Measurements from ENCODE around the gene SUSD1.

SUSD1 gene

GRCh38 chr9:112035166-112035826 is 139.8 kb downstream of the SUSD1 start:
- DNase-seq = no peak

GRCh38 chr9:112034216-112034611 is 140.9 kb downstream of the SUSD1 start:
- DNase-seq = no peak

- DNase-seq = no peak
Measured at GRCh38 chr9:112033237-112034215, 141.6 kb downstream of the SUSD1 start.

GRCh38 chr9:112032743-112033142 is 142.4 kb downstream of the SUSD1 start:
- DNase-seq = no peak

- no peak for DNase-seq
Measured at GRCh38 chr9:112032009-112032408, 143.1 kb downstream of the SUSD1 start.

- no peak for DNase-seq
Measured at GRCh38 chr9:112031400-112031799, 143.7 kb downstream of the SUSD1 start.

GRCh38 chr9:112029921-112030444 is 145.1 kb downstream of the SUSD1 start:
- no peak for DNase-seq

- DNase-seq = no peak
Measured at GRCh38 chr9:112028242-112029221, 146.6 kb downstream of the SUSD1 start.

GRCh38 chr9:112025850-112026249 is 149.2 kb downstream of the SUSD1 start:
- DNase-seq = no peak

- no peak for DNase-seq
Measured at GRCh38 chr9:112021742-112022141, 153.4 kb downstream of the SUSD1 start.

- no peak for DNase-seq
Measured at GRCh38 chr9:112020680-112021596, 154.2 kb downstream of the SUSD1 start.

- no peak for DNase-seq
Measured at GRCh38 chr9:112017878-112018277, 157.2 kb downstream of the SUSD1 start.

- no peak for DNase-seq
Measured at GRCh38 chr9:112015736-112016135, 159.4 kb downstream of the SUSD1 start.

GRCh38 chr9:112015149-112015548 is 159.9 kb downstream of the SUSD1 start:
- no peak for DNase-seq

GRCh38 chr9:112013266-112013665 is 161.8 kb downstream of the SUSD1 start:
- DNase-seq = no peak

- DNase-seq = no peak
Measured at GRCh38 chr9:112012026-112012902, 162.8 kb downstream of the SUSD1 start.

GRCh38 chr9:112011051-112011620 is 164.0 kb downstream of the SUSD1 start:
- DNase-seq = no peak

- no peak for DNase-seq
Measured at GRCh38 chr9:112010537-112010936, 164.6 kb downstream of the SUSD1 start.

GRCh38 chr9:112009656-112010055 is 165.4 kb downstream of the SUSD1 start:
- no peak for DNase-seq
